ENCODE data around the gene MYO3B.

Gene MYO3B

DNA sequence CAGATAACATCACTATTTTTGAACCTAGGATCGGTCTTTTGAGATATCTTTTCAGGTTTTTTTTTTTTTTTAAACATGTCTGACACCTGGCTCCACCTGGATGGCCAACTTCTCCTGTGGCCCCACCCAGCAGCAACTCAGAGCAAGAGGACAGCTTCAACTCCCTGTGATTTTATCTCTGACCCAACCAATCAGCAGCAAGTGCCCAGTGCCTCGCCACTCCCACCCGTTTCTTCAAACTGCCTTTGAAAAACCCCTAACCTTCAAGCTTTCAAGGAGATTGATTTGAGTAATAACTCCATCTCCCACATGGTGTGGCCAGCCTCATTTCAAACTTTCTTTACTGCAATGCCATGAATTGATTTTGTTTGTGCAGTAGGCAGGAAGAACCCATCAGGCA, 19.0 kb downstream of the MYO3B start:
- TF ChIP-seq, protein P1, sequence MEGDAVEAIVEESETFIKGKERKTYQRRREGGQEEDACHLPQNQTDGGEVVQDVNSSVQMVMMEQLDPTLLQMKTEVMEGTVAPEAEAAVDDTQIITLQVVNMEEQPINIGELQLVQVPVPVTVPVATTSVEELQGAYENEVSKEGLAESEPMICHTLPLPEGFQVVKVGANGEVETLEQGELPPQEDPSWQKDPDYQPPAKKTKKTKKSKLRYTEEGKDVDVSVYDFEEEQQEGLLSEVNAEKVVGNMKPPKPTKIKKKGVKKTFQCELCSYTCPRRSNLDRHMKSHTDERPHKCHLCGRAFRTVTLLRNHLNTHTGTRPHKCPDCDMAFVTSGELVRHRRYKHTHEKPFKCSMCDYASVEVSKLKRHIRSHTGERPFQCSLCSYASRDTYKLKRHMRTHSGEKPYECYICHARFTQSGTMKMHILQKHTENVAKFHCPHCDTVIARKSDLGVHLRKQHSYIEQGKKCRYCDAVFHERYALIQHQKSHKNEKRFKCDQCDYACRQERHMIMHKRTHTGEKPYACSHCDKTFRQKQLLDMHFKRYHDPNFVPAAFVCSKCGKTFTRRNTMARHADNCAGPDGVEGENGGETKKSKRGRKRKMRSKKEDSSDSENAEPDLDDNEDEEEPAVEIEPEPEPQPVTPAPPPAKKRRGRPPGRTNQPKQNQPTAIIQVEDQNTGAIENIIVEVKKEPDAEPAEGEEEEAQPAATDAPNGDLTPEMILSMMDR (IDR thresholded peaks at IDR 0.05; ENCODE audit: low read depth, low read length): no peak
- Histone ChIP-seq H3K27ac (no peak overlapping the region), H3K9me3 (ENCODE audit: severe bottlenecking) (no peaks in the 10 kb centered on the region), H3K27me3 (ENCODE audit: insufficient read depth, low read depth, severe bottlenecking) (no peaks in the 10 kb centered on the region), H3K4me3 (ENCODE audit: low read depth, low read length) (no peak overlapping the region), H3K36me3 (no peaks in the 10 kb centered on the region)
- no peak for DNase-seq

DNA sequence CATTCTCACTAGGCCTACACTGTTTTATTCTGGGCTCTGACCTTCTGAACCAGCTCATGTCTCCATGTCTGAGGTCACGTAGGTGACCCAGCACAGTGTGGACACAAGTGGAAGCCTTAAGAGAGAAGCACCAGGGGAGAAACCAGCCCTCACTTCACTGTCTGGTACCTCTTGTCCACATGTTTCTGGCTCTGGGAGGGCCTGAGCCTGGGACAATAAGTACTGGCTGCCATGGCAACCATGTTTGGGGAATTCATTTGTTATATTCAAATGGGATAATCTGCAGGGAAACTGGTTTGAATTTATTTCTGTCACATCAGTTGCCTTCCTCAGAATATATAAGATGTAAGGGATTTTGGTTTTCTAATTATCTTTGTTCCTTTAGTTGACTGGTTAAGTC, 23.3 kb downstream of the MYO3B start:
- no peaks in the 10 kb centered on the region for H3K36me3 ChIP-seq
- TF ChIP-seq, protein P1 (IDR thresholded peaks at IDR 0.05; ENCODE audit: low read depth, low read length): no peak
- DNase-seq: no peak
- H3K27me3 ChIP-seq (ENCODE audit: insufficient read depth, low read depth, severe bottlenecking): no peaks in the 10 kb centered on the region
- H3K27ac ChIP-seq: no peak overlapping the region
- H3K9me3 ChIP-seq (ENCODE audit: severe bottlenecking): no peaks in the 10 kb centered on the region
- no peak overlapping the region for H3K4me3 ChIP-seq (ENCODE audit: low read depth, low read length)

DNA sequence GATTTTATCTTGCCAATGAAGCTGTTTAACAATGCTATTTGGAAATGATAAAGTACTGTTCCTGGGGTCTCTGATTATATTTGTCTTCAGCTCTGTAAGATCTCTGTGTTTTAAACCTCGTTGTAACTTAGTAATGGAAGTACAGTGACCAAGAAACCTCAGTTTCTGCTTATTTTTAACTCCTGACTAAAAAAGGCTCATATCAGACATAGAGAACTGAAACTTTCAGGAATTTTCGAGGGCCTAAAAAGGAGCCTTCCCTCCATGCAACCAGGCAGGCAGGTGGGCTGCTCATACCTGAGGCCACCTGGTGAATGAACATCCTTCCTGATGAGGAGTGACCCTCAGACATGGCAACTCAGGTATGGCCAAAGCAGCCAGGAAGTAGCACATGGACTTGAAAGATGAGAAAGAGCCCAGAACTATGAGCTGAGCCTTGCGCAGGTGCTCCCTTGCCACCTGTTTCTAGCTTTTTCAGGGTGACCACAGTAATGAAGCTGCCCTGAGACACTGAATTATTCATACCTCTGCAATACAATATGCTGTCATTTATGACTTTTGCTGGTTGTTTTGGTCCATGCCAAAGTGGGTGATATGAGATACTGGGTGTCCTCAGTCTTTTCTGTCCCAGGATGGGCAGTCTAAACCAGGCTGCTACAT, 23.9 kb downstream of the MYO3B start:
- DNase-seq: no peak
- H3K36me3 ChIP-seq: no peaks in the 10 kb centered on the region
- H3K4me3 ChIP-seq (ENCODE audit: low read depth, low read length): no peak overlapping the region
- H3K27me3 ChIP-seq (ENCODE audit: insufficient read depth, low read depth, severe bottlenecking): no peaks in the 10 kb centered on the region
- no peaks in the 10 kb centered on the region for H3K9me3 ChIP-seq (ENCODE audit: severe bottlenecking)
- TF ChIP-seq, protein P1 (IDR thresholded peaks at IDR 0.05; ENCODE audit: low read depth, low read length): no peak
- H3K27ac ChIP-seq: no peak overlapping the region

DNA sequence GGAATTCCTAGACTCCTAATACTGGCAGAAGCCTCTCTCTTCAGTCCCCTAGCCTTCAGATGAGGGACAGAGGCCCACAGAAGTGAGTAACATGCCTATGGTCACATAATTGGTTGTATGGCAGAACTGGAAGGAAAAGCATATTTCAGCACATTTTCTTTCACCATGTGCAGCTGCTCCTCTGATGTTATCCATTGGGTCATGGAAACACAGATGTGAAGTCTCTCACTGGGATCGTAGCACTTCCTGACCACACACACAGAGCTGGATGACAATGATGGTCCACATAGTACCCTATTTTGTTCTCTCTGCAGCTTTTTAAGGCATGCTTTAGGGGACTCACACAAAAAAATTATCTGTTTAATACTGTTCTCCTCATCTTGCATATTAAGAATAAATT, 24.5 kb downstream of the MYO3B start:
- H3K36me3 ChIP-seq: no peaks in the 10 kb centered on the region
- H3K27ac ChIP-seq: no peak overlapping the region
- no peak for DNase-seq
- no peaks in the 10 kb centered on the region for H3K9me3 ChIP-seq (ENCODE audit: severe bottlenecking)
- TF ChIP-seq, protein P1 (IDR thresholded peaks at IDR 0.05; ENCODE audit: low read depth, low read length): no peak
- no peaks in the 10 kb centered on the region for H3K27me3 ChIP-seq (ENCODE audit: insufficient read depth, low read depth, severe bottlenecking)
- no peak overlapping the region for H3K4me3 ChIP-seq (ENCODE audit: low read depth, low read length)

DNA sequence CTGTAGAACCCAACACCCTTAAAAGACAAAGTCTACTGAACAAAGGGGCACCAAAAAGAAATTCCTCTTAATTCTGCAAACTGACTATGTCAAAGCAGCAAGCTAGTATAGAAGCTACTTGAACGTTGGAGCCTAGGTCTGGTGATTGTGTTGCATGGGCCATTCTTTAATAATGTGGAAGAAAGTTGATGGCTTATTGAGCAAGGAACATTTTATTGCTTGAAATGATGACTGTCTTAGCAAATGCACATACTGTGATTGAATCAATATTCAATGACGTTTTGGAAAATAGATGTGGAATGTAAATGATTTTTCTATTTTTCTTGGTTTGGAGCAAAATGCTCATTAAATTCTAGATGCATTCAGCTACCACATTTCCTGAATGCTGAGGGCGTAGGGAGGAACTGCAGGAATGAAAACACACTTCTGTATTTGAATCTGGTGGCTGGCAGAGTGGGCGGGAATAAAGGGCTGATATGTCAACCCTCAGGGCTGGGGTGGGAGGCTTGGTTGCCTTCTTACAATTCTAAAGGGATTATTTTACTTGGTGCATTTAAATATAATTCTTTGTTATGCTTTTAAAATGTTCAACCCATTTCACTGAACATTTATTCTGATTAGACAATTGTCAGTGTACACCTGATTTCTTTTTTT, 26.5 kb downstream of the MYO3B start:
- Histone ChIP-seq H3K9me3 (ENCODE audit: severe bottlenecking) (no peaks in the 10 kb centered on the region), H3K4me3 (ENCODE audit: low read depth, low read length) (no peak overlapping the region), H3K27ac (no peak overlapping the region), H3K27me3 (ENCODE audit: insufficient read depth, low read depth, severe bottlenecking) (no peaks in the 10 kb centered on the region), H3K36me3 (no peaks in the 10 kb centered on the region)
- TF ChIP-seq, protein P1 (IDR thresholded peaks at IDR 0.05; ENCODE audit: low read depth, low read length): no peak
- DNase-seq: no peak
